ENCODE measurements around the gene ZDHHC14. TPM values are rescaled to one million over a fixed set of nuclear protein-coding genes. Genes with fewer than 3 reads are reported as not detected.

ZDHHC14 gene
- total RNA-seq, 1 experiment from 2014 or later: 1.7 TPM

- Histone ChIP-seq H3K9me3 (ENCODE audit: control insufficient read depth, low read depth, low read length) (no peaks in the 10 kb centered on the region), H3K27me3 (ENCODE audit: insufficient read depth, low read length) (no peaks in the 10 kb centered on the region), H3K9ac (ENCODE audit: extremely low read depth, insufficient read length, low read length) (no peak overlapping the region), H4K8ac (replicated peaks; ENCODE audit: insufficient read length, low read depth, low read length) (no peak overlapping the region), H3K14ac (ENCODE audit: insufficient read depth, low read length) (no peak overlapping the region), H3K27ac (ENCODE audit: insufficient read length, low read depth, low read length) (no peak overlapping the region), H3K79me1 (ENCODE audit: insufficient read depth, low read depth, low read length, poor library complexity, severe bottlenecking) (no peaks in the 10 kb centered on the region), H2AK5ac (ENCODE audit: insufficient read length, low read length) (no peak overlapping the region), H3K23me2 (ENCODE audit: insufficient read length, low read depth, low read length, poor library complexity, severe bottlenecking) (no peaks in the 10 kb centered on the region), H2BK20ac (ENCODE audit: low read depth, low read length, poor library complexity, severe bottlenecking) (no peak overlapping the region), H2BK15ac (ENCODE audit: low read depth, low read length) (no peak overlapping the region), H2BK120ac (ENCODE audit: low read depth, low read length, poor library complexity, severe bottlenecking) (no peak overlapping the region), H4K91ac (ENCODE audit: insufficient read length, low read depth, low read length) (no peak overlapping the region), H3K56ac (ENCODE audit: insufficient read length, low read depth, low read length) (no peak overlapping the region), H4K5ac (ENCODE audit: insufficient read length, low read depth, low read length) (no peak overlapping the region), H3K79me2 (ENCODE audit: insufficient read depth, low read length) (no peaks in the 10 kb centered on the region), H2BK12ac (ENCODE audit: insufficient read length, low read depth, low read length) (no peak overlapping the region), H3K18ac (ENCODE audit: insufficient read length, low read depth, low read length) (no peak overlapping the region), H2BK5ac (ENCODE audit: insufficient read length, low read length) (no peak overlapping the region), H3K4ac (ENCODE audit: low read depth, low read length) (no peak overlapping the region), H3K4me1 (ENCODE audit: insufficient read depth, low read length) (0 out of 2 replicates have a peak, but pooled peaks cover 2% of the 10 kb centered on the region), H2AFZ (ENCODE audit: low read length) (no peak overlapping the region), H4K20me1 (ENCODE audit: control insufficient read depth, insufficient read depth, insufficient read length) (no peaks in the 10 kb centered on the region), H3K4me2 (ENCODE audit: insufficient read depth, insufficient read length, low read length) (no peak overlapping the region), H3K23ac (ENCODE audit: insufficient read length, low read depth, low read length) (no peak overlapping the region), H3T11ph (ENCODE audit: low read length) (no peak overlapping the region)
- WGBS (ENCODE audit: extremely low coverage, insufficient read length, low lambda C conversion rate): no CpG with 5 or more reads among the region's 5 CpGs
- Mint-ChIP-seq H3K9me3 (no peaks in the 10 kb centered on the region), H3K27me3 (ENCODE audit: low read depth) (peaks cover 3% of the 10 kb centered on the region; the same call in 1 of the 2 replicates), H3K36me3 (ENCODE audit: insufficient read depth in 1 of 3, low read depth in 3 of 3) (no peaks in the 10 kb centered on the region), H3K4me1 (peaks cover 19 to 21% of the 10 kb centered on the region in 2 experiments), H3K4me3 (no peak overlapping the region), H3K27ac (no peak overlapping the region)
- TF ChIP-seq CTCF (conservative IDR thresholded peaks at IDR 0.05): no peak
- no peak for DNase-seq
Observed at GRCh38 chr6:157663261-157663660, 282.3 kb downstream of the ZDHHC14 start.

All from H9 (cell line).